HCT116 (cell line): ENCODE results near the gene NIPA2. TPM values are rescaled to one million over a fixed set of nuclear protein-coding genes. Genes with fewer than 3 reads are reported as not detected.

Source experiments
- ATAC-seq: fragments of 200-7000 bp; cut with Tn5 transposase; 2 replicates; pipeline ENCODE4 v1.9.1; 2020; ENCODE audit warnings: mild to moderate bottlenecking, moderate library complexity
- BruUV-seq: library from RNA; stranded (reverse); fragments of 400-500 nt; replicated peaks from 2 replicates; lab custom pipeline; 2021; lab: Mats Ljungman, UMichigan
- CTCF ChIA-PET: fragments of 300-600 bp; sonication (Branson Sonifier 250); formaldehyde crosslinking; loops from one replicate; lab custom pipeline; 2021; ENCODE audit warnings: antibody characterized with exemption; lab: Charles Lee
- POLR2A ChIA-PET: fragments of 300-600, 350-600 bp; sonication (Branson Sonifier 250); formaldehyde crosslinking; loops from one replicate; lab custom pipeline; 2021; ENCODE audit warnings: antibody characterized with exemption; lab: Charles Lee
- RAD21 ChIA-PET, 2 experiments: fragments of 300-600 bp; sonication (Branson Sonifier 250); formaldehyde crosslinking; loops; one replicate each; lab custom pipeline; 2023; ENCODE audit warnings: low total read pairs in 2 of 2; ENCODE audit not compliant: uncharacterized antibody in 2 of 2, unreplicated experiment in 2 of 2, low non-redundant PET in 1 of 2; lab: Charles Lee
- DNase-seq: peaks from one replicate; pipeline ENCODE4 v3.0.0-alpha.2; 2010; ENCODE audit warnings: low read depth, low spot score
- H2AFZ ChIP-seq: fragments of 200-600 bp; shearing (Covaris generic), sonication (generic); 2 replicates; pipeline ENCODE4 v1.6.1; 2017; ENCODE audit warnings: low read depth, mixed run types, mixed read lengths, antibody characterized with exemption, low read length; ENCODE audit not compliant: poor library complexity, severe bottlenecking
- H3K27ac ChIP-seq: 2 replicates; pipeline ENCODE4 v1.5.1; 2012; ENCODE audit warnings: low read depth, low read length
- H3K27me3 ChIP-seq: fragments of 200-600 bp; sonication (generic); 2 replicates; pipeline ENCODE4 v1.6.1; 2016; ENCODE audit warnings: mixed run types, low read length, mixed read lengths; ENCODE audit not compliant: insufficient read depth
- H3K36me3 ChIP-seq, 2 experiments: fragments of 200-500 bp in 1 of 2; fragments of 200-600 bp in 1 of 2; sonication (Bioruptor generic) in 1 of 2; sonication (generic) in 1 of 2; 2 replicates each; pipeline versions ENCODE4 v1.5.1 to v1.6.1; 2014 to 2016; ENCODE audit warnings: low read length in 2 of 2, inconsistent platforms in 1 of 2, mixed read lengths in 1 of 2, mixed run types in 1 of 2; ENCODE audit not compliant: insufficient read depth in 2 of 2, control insufficient read depth in 1 of 2
- H3K4me1 ChIP-seq, 2 experiments: fragments of 200-600 bp in 1 of 2; sonication (generic) in 1 of 2; 2 replicates each; pipeline versions ENCODE4 v1.5.1 to v1.6.1; 2012 to 2017; ENCODE audit warnings: low read length in 2 of 2, inconsistent platforms in 1 of 2, mild to moderate bottlenecking in 1 of 2, mixed read lengths in 1 of 2, mixed run types in 1 of 2, moderate library complexity in 1 of 2; ENCODE audit not compliant: insufficient read depth in 2 of 2, control insufficient read depth in 1 of 2
- H3K4me2 ChIP-seq: fragments of 200-600 bp; sonication (generic); 2 replicates; pipeline ENCODE4 v1.6.1; 2017; ENCODE audit warnings: mixed run types, low read length, mixed read lengths
- H3K4me3 ChIP-seq, 2 experiments: fragments of 200-600 bp in 1 of 2; sonication (generic) in 1 of 2; replicated peaks in 1 of 2; 2 replicates each; pipeline ENCODE4 v1.5.1; 2011 to 2016; ENCODE audit warnings: low read length in 2 of 2, control low read depth in 1 of 2, low read depth in 1 of 2, mild to moderate bottlenecking in 1 of 2, mixed read lengths in 1 of 2, mixed run types in 1 of 2
- H3K79me2 ChIP-seq: fragments of 200-600 bp; sonication (generic); 2 replicates; pipeline ENCODE4 v1.6.1; 2017; ENCODE audit warnings: mild to moderate bottlenecking, mixed run types, low read length, moderate library complexity, mixed read lengths; ENCODE audit not compliant: insufficient read depth
- H3K9ac ChIP-seq: fragments of 200-600 bp; sonication (generic); 2 replicates; pipeline ENCODE4 v1.6.1; 2016; ENCODE audit warnings: low read length, mixed read lengths
- H3K9me2 ChIP-seq: fragments of 200-600 bp; sonication (generic), shearing (Covaris generic); 2 replicates; pipeline ENCODE4 v1.6.1; 2017; ENCODE audit warnings: mixed run types, mild to moderate bottlenecking, moderate library complexity; ENCODE audit not compliant: insufficient read depth
- H3K9me3 ChIP-seq, 2 experiments: fragments of 200-500 bp in 1 of 2; fragments of 200-600 bp in 1 of 2; sonication (Bioruptor generic) in 1 of 2; sonication (generic) in 1 of 2; 2 replicates each; pipeline ENCODE4 v1.6.1; 2014 to 2017; ENCODE audit warnings: low read length in 2 of 2, mixed read lengths in 2 of 2, inconsistent platforms in 1 of 2, low read depth in 1 of 2, mild to moderate bottlenecking in 1 of 2, mixed run types in 1 of 2, moderate library complexity in 1 of 2; ENCODE audit not compliant: control insufficient read depth in 1 of 2, insufficient read depth in 1 of 2
- H4K20me1 ChIP-seq: fragments of 200-600 bp; sonication (generic), shearing (Covaris generic); 2 replicates; pipeline ENCODE4 v1.6.1; 2017; ENCODE audit warnings: mixed run types, mild to moderate bottlenecking, moderate library complexity; ENCODE audit not compliant: insufficient read depth
- EGR1 ChIP-seq: IDR thresholded peaks from 2 replicates; pipeline ENCODE4 v1.6.1; 2012; ENCODE audit warnings: low read depth
- EZH2 ChIP-seq: fragments of 200-600 bp; sonication (generic); IDR thresholded peaks from 2 replicates; pipeline ENCODE4 v1.6.1; 2017; ENCODE audit warnings: antibody characterized with exemption, mixed run types
- EZH2phosphoT487 ChIP-seq: fragments of 200-600 bp; IDR thresholded peaks from 2 replicates; pipeline ENCODE4 v1.6.1; 2018; ENCODE audit warnings: antibody characterized with exemption, borderline replicate concordance
- FOSL1 ChIP-seq: IDR thresholded peaks from 2 replicates; pipeline ENCODE4 v1.6.1; 2012; ENCODE audit warnings: low read depth
- JUND ChIP-seq: IDR thresholded peaks from 2 replicates; pipeline ENCODE4 v1.6.1; 2012
- POLR2A ChIP-seq: IDR thresholded peaks from 2 replicates; pipeline ENCODE4 v1.7.0; 2011; ENCODE audit warnings: borderline replicate concordance; ENCODE audit not compliant: insufficient read depth, insufficient read length; ENCODE audit errors: extremely low read depth
- POLR2AphosphoS5 ChIP-seq: IDR thresholded peaks from 2 replicates; pipeline ENCODE4 v1.6.1; 2011; ENCODE audit warnings: mild to moderate bottlenecking, low read depth, low read length, moderate library complexity
- SIN3A ChIP-seq: IDR thresholded peaks from 2 replicates; pipeline ENCODE4 v1.6.1; 2012; ENCODE audit warnings: low read depth
- SP1 ChIP-seq: IDR thresholded peaks from 2 replicates; pipeline ENCODE4 v1.6.1; 2012; ENCODE audit warnings: low read depth
- SRF ChIP-seq: IDR thresholded peaks from 2 replicates; pipeline ENCODE4 v1.6.1; 2012; ENCODE audit warnings: low read depth
- TCF7L2 ChIP-seq: IDR thresholded peaks from 2 replicates; pipeline ENCODE4 v1.7.0; 2011; ENCODE audit warnings: borderline replicate concordance, inconsistent platforms; ENCODE audit not compliant: insufficient read depth, insufficient read length; ENCODE audit errors: extremely low read depth
- YY1 ChIP-seq: IDR thresholded peaks from 2 replicates; pipeline ENCODE4 v1.6.1; 2011; ENCODE audit warnings: low read length, low read depth, moderate library complexity, mild to moderate bottlenecking; ENCODE audit not compliant: insufficient replicate concordance; ENCODE audit errors: extremely low read depth
- ZNF274 ChIP-seq: fragments of 200-500 bp; sonication (Bioruptor generic); IDR thresholded peaks from 2 replicates; pipeline ENCODE4 v1.6.1; 2014; ENCODE audit warnings: mild to moderate bottlenecking, low read depth, low read length, inconsistent platforms
- intact Hi-C: fragments of 100-400 bp; cut with micrococcal nuclease; formaldehyde crosslinking; loops from 2 replicates; pipeline ENCODE4 v1.10.0; 2022
- total RNA-seq: library from RNA; stranded (reverse); gene quantifications from one replicate; pipeline ENCODE4 v1.2.1, GENCODE V29; 2021; ENCODE audit not compliant: unreplicated experiment
- TF ChIP-seq, protein P1 (sequence below): IDR thresholded peaks from 2 replicates; pipeline ENCODE4 v1.6.1; 2012; ENCODE audit warnings: low read depth
- TF ChIP-seq, protein P2 (sequence below): IDR thresholded peaks from 2 replicates; pipeline ENCODE4 v1.6.1; 2012
- TF ChIP-seq, protein P3 (sequence below), 3 experiments: fragments of 200-600 bp in 1 of 3; sonication (generic) in 1 of 3; IDR thresholded peaks in 2 of 3; conservative IDR thresholded peaks in 1 of 3; 2 replicates each; pipeline ENCODE4 v1.5.1; 2012 to 2017; ENCODE audit warnings: low read depth in 2 of 3, low read length in 2 of 3, antibody characterized with exemption in 1 of 3, borderline replicate concordance in 1 of 3, control low read depth in 1 of 3, mild to moderate bottlenecking in 1 of 3, mixed read lengths in 1 of 3, mixed run types in 1 of 3, moderate library complexity in 1 of 3; ENCODE audit not compliant: insufficient read depth in 1 of 3
- TF ChIP-seq, protein P4 (sequence below): IDR thresholded peaks from 2 replicates; pipeline ENCODE4 v1.6.1; 2012
- TF ChIP-seq, protein P5 (sequence below): IDR thresholded peaks from 2 replicates; pipeline ENCODE4 v1.6.1; 2011; ENCODE audit warnings: mild to moderate bottlenecking, low read length, moderate library complexity; ENCODE audit not compliant: insufficient replicate concordance; ENCODE audit errors: extremely low read depth

Gene NIPA2
- total RNA-seq, 1 experiment from 2014 or later, result 54.4 TPM

DNA sequence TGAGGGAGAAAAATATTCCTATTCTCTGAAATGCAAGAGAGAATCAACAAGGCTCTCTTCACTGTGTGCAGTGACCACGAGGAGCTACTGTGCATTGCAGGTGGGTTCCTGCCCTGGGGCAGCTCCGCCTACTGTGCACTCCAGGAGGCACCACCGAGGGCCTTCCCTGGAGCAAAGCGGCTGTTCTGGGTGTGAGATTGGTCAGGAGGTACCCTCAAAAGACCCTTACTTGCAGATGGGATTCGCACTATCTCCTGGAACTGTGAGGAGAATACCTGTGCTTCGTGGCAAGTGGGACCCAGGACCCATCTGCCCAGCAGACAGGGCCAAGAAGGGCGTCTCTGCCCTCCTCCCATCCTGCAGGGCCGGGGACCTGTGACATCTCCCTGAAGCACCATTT, 72.8 kb downstream of the NIPA2 start:
- H3K9me3 ChIP-seq, result no peaks in the 10 kb centered on the region
- POLR2A ChIA-PET, result no interaction called here
- H3K36me3 ChIP-seq, result peaks cover 23 to 44% of the 10 kb centered on the region in 2 experiments
- BruUV-seq, result no TSS peak
- intact Hi-C loops, result no loop called here
- TF ChIP-seq, protein P1, sequence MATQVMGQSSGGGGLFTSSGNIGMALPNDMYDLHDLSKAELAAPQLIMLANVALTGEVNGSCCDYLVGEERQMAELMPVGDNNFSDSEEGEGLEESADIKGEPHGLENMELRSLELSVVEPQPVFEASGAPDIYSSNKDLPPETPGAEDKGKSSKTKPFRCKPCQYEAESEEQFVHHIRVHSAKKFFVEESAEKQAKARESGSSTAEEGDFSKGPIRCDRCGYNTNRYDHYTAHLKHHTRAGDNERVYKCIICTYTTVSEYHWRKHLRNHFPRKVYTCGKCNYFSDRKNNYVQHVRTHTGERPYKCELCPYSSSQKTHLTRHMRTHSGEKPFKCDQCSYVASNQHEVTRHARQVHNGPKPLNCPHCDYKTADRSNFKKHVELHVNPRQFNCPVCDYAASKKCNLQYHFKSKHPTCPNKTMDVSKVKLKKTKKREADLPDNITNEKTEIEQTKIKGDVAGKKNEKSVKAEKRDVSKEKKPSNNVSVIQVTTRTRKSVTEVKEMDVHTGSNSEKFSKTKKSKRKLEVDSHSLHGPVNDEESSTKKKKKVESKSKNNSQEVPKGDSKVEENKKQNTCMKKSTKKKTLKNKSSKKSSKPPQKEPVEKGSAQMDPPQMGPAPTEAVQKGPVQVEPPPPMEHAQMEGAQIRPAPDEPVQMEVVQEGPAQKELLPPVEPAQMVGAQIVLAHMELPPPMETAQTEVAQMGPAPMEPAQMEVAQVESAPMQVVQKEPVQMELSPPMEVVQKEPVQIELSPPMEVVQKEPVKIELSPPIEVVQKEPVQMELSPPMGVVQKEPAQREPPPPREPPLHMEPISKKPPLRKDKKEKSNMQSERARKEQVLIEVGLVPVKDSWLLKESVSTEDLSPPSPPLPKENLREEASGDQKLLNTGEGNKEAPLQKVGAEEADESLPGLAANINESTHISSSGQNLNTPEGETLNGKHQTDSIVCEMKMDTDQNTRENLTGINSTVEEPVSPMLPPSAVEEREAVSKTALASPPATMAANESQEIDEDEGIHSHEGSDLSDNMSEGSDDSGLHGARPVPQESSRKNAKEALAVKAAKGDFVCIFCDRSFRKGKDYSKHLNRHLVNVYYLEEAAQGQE, result no peak
- TF ChIP-seq, protein P2, sequence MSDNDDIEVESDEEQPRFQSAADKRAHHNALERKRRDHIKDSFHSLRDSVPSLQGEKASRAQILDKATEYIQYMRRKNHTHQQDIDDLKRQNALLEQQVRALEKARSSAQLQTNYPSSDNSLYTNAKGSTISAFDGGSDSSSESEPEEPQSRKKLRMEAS, result no peak
- TF ChIP-seq SRF, result no peak
- TF ChIP-seq SIN3A, result no peak
- TF ChIP-seq EGR1, result no peak
- no peak for TF ChIP-seq ZNF274
- TF ChIP-seq, protein P3, sequence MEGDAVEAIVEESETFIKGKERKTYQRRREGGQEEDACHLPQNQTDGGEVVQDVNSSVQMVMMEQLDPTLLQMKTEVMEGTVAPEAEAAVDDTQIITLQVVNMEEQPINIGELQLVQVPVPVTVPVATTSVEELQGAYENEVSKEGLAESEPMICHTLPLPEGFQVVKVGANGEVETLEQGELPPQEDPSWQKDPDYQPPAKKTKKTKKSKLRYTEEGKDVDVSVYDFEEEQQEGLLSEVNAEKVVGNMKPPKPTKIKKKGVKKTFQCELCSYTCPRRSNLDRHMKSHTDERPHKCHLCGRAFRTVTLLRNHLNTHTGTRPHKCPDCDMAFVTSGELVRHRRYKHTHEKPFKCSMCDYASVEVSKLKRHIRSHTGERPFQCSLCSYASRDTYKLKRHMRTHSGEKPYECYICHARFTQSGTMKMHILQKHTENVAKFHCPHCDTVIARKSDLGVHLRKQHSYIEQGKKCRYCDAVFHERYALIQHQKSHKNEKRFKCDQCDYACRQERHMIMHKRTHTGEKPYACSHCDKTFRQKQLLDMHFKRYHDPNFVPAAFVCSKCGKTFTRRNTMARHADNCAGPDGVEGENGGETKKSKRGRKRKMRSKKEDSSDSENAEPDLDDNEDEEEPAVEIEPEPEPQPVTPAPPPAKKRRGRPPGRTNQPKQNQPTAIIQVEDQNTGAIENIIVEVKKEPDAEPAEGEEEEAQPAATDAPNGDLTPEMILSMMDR (IDR thresholded peaks at IDR 0.05 in 2 of 3, conservative IDR thresholded peaks at IDR 0.05 in 1 of 3; ENCODE audit: borderline replicate concordance in 1 of 3, insufficient read depth in 1 of 3, low read depth in 2 of 3, low read length in 2 of 3), result no peak
- no peak for TF ChIP-seq JUND
- TF ChIP-seq TCF7L2, result no peak
- no peak for TF ChIP-seq YY1
- no peak for TF ChIP-seq FOSL1
- TF ChIP-seq POLR2AphosphoS5, result no peak
- TF ChIP-seq SP1, result no peak
- no peak for TF ChIP-seq EZH2phosphoT487
- TF ChIP-seq, protein P4, sequence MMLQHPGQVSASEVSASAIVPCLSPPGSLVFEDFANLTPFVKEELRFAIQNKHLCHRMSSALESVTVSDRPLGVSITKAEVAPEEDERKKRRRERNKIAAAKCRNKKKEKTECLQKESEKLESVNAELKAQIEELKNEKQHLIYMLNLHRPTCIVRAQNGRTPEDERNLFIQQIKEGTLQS, result no peak
- TF ChIP-seq EZH2, result no peak
- TF ChIP-seq, protein P5, sequence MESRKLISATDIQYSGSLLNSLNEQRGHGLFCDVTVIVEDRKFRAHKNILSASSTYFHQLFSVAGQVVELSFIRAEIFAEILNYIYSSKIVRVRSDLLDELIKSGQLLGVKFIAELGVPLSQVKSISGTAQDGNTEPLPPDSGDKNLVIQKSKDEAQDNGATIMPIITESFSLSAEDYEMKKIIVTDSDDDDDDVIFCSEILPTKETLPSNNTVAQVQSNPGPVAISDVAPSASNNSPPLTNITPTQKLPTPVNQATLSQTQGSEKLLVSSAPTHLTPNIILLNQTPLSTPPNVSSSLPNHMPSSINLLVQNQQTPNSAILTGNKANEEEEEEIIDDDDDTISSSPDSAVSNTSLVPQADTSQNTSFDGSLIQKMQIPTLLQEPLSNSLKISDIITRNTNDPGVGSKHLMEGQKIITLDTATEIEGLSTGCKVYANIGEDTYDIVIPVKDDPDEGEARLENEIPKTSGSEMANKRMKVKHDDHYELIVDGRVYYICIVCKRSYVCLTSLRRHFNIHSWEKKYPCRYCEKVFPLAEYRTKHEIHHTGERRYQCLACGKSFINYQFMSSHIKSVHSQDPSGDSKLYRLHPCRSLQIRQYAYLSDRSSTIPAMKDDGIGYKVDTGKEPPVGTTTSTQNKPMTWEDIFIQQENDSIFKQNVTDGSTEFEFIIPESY, result no peak
- TF ChIP-seq POLR2A, result no peak
- no peaks in the 10 kb centered on the region for H4K20me1 ChIP-seq
- H3K27ac ChIP-seq, result no peak overlapping the region
- CTCF ChIA-PET, result no interaction called here
- H3K9ac ChIP-seq, result no peak overlapping the region
- no peak overlapping the region for H3K4me3 ChIP-seq
- no peak for DNase-seq
- H3K27me3 ChIP-seq, result no peaks in the 10 kb centered on the region
- H3K79me2 ChIP-seq, result no peaks in the 10 kb centered on the region
- no peak overlapping the region for H2AFZ ChIP-seq
- no peaks in the 10 kb centered on the region for H3K9me2 ChIP-seq
- H3K4me2 ChIP-seq, result no peak overlapping the region
- no peak for ATAC-seq
- H3K4me1 ChIP-seq, result peaks cover 11 to 26% of the 10 kb centered on the region in 2 experiments
- RAD21 ChIA-PET, result no interaction called here
